Posterior cingulate gyrus (tissue), 11 donors: Measurements from ENCODE around the gene RIN3.

Experiments used
- DNase-seq, 10 donors: peaks; one replicate each; pipeline versions ENCODE4 v3.0.0 to v3.0.0-alpha.2; 2020 to 2021; ENCODE audit warnings: mixed read lengths in 3 of 10
- intact Hi-C: fragments of 100-400 bp; cut with DNase I; formaldehyde crosslinking; loops from one replicate; pipeline ENCODE4 v1.15.1; 2023

Gene RIN3

DNA sequence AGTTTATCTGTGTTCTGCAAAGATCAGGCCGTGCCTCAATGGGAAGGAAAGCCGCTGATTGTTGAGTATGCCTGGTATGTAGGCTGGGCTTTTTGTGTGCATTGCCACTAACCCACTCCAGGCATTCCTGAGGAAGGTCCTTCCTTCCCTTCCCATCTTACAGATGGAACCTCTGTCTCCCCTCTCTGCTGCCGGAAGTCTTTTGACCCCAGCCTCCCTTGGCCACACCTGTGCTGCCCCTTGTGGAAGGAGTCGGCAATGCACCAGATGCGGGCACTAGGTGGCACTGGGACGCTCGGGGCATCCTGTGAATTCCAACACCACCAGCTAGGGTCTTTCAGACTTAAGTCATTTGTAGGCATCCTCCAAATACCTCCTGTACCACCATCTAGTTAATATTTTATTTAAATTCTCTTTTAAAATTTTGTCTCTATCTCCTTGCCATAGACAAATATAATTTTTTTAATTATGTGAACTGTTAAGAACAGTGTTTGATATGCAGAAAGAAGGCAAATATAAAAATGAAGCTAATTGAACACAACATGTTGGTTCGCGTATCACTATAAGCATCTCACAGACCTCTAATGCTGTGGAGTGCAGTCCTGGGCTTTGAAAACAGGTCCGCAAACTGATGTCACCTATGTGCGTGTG lies 99.6 kb downstream of the RIN3 start:
- peak in 3 of 10 donors; percentile 32 to 80 (median 77) for DNase-seq
- intact Hi-C loops, result no loop called here

DNA sequence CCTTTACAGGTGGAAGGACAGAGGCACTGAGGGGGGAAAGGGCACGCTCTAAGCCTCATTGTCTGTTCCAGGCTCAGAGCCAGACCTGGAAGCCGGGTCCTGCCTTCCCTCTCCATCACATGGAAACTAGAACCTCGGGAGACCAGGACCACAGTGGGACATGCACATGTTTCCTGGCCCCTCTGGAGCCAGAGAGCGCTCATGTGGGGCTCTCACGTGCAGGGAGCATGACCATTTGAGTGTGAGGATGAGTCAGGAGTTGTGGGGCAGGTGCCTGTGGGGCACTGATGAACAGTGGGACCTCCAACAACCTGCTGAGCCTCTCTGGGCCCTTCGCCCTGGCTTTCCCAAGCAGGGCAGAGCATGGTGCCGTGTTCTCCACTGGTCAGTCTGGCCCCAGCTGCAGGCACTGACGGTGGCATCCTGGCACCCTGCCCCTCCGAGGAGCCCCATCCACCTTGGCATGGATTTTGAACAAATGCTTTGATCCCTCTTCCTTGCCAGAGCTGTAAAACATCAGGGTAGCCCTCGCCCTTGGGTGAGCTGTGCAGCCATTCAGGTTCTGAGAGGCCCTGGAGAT lies 100.2 kb downstream of the RIN3 start:
- intact Hi-C loops, result no loop called here
- DNase-seq, result peak in 1 of 10 donors; percentile 80

DNA sequence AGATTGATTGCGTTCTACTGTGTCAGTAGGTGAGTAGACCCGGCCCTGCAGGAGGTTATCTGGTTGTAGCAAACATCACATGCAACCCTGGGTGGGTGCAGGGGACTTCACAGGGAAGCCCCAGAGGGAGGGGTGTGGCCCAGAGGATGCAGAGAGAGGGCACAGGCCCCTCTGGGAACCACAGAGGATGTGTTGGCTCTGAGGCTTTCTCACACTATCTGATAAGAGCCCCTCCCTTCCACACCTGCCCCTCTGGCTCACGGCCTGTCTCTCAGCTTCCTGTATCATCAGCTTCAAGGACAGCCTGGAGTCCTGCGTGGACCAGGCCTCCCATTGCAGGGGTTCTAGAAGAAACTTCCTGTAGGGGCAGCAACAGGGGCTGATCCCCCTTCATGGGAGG lies 101.9 kb downstream of the RIN3 start:
- intact Hi-C loops, result no loop called here
- no peak for DNase-seq

DNA sequence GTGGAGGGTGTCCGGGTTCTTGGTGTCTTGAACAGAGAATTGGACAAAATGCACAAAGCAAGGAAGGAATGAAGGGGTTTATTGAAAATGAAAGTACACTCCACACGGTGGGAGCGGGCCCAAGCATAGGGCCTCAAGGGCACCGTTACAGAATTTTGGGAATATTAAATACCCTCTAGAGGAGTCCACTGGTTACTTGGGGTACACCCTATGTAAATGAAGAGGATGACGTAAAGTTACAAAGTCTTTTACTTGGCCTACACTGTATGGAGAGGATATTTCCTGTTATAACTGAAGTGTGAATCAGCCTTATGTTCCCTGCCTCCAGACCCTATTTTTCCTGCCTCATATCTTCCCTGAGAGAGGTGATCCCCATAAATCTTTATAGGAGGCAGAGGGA lies 102.6 kb downstream of the RIN3 start:
- no peak for DNase-seq
- intact Hi-C loops, result no loop called here

DNA sequence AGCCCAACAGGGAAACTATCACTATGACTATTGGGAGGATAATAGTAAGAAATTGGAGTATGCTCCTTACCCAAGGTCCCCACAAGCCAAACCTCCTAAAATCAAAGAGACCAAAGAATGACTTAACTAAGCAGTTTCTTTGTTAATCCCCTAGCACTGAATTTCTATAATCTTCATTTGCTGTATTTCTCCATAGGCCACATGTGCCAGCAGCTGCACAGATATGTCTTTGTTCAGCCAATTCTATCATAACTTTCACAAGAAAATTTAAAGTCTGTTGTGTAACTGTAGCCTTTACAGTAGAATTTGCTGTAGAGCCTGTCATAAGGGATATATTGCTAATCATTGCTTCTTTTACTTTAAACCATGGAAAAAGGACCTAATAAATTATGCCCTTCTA lies 104.0 kb downstream of the RIN3 start:
- no peak for DNase-seq
- intact Hi-C loops, result no loop called here

DNA sequence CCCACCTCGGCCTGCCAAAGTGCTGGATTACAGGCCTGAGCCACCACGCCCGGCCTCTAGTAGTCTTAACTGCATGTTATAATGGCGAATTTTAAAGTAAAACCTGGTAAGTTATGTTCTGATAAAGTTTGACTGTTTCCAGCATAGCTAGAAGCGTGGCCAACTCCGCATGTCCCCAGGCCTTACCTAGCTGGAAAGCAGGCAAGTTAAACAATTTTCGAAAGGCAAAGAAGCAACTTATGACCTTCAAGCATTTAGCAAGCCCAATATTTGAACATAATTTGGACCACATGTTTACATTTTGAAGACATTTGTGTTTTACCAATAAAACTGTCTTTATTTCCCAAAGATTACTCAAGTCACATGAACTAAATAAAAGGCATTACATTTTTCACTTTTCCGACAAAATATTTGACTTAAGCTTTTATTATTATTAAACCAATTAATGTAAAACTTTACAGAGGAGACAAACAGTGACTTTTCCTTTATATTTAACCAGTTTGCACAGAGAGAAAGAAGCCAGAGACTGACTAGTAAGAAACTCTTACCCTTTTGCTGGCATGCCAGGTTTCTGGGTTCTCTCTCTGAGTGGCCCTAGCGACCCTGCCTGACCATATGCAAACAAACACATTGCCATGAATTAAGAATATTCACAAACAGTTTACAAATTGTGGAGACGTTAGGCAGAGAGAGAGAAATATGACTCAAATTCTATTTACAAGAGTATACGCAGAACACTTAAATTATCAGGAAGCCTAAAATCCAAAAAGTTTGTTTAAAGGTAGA lies 106.3 kb downstream of the RIN3 start:
- intact Hi-C loops, result no loop called here
- no peak for DNase-seq

DNA sequence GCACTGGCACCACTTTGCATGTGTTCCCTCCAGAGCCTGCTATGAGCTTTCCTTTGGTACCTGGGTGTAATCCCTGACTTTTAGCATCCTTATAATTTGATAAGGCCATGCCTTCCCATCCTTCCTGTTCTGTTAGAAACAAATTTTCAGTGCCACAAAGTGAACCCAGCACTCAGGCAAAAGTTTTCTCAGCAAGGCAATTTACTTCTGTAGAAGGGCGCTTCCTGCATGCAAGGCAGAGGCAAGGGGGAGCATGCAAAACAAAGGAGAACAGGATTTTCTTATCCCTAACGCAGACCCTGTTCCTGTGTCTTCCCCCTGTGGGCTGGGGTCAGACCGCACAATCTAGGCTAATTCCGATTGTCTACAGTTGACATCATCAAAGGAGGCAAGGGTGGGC lies 108.7 kb downstream of the RIN3 start:
- intact Hi-C loops, result no loop called here
- DNase-seq, result no peak

DNA sequence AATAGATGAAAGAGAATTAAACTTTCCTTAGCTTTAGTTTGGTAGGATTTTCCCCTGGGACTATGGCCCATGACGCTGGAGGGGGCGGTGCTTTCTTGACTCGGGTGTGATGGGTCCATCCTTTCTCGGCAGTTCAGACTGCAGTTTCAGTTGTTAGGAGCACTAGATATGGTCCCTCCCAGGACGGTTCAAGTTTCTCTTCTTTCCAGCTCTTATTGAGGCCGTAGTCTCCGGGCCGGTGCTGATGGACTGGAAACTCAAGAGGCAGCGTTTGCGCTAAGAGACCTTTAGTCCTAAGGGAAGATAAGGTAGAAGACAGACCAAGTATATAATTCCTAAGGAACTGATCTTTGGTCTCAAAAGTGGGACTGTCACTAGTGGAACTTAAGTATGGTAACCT lies 111.2 kb downstream of the RIN3 start:
- no peak for DNase-seq
- intact Hi-C loops, result no loop called here

DNA sequence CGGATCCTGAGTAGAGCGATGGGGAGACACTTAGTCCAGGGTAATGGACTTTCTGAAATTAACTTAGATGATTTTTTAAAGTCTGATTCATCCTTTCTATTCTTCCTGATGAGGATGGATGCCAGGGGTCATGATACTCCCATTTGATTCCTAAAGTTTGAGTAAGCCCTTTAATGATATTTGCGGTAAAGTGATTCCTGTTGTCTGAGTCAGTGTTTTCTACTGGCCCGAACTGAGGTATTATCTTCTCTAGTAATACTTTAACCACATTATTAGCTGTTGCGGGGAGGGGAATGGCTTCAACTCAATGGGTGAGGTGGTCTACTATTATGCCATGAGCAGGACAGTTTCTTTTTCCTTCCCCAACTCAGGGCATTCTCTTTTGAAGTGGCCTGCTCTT lies 111.6 kb downstream of the RIN3 start:
- no peak for DNase-seq
- intact Hi-C loops, result no loop called here

DNA sequence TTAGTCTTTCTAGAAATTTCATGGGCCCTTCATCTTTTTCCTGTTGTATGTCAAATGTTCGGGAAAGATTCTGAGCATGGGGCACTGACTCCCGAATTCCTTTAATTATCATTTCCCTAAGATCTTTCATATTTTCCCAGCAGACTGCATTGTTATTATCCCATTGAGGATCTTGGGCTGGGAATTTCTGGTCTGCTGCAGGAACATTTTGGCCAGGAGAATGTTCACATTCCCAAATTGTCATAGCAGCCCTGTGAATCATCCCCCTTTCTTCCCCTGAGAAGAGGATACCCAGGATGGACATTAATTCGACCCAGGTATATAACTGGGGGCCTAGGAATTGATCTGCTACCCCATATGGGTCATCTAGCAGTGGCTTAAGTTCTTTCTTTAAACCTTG lies 112.5 kb downstream of the RIN3 start:
- intact Hi-C loops, result no loop called here
- DNase-seq, result no peak

DNA sequence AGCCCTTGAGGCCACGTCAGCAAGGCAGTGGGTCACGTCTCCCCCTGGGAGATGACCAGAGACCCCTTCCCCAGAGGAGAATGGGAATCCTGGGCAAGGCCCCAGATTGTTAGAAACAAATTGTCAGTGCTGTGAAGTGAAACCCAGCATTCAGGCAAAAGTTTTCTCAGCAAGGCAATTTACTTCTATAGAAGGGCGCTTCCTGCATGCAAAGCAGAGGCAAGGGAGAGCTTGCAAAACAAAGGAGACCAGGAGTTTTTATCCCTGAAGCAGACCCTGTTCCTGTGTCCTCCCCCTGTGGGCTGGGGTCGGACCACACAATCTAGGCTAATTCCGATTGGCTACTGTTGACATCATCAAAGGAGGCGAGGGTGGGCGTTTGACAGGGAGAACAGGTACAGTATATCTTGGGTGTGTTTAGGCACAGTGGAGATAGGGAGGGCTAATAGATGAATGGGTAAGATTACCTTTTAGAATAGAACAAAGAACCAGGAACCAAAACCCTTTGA lies 114.2 kb downstream of the RIN3 start:
- intact Hi-C loops, result no loop called here
- no peak for DNase-seq

DNA sequence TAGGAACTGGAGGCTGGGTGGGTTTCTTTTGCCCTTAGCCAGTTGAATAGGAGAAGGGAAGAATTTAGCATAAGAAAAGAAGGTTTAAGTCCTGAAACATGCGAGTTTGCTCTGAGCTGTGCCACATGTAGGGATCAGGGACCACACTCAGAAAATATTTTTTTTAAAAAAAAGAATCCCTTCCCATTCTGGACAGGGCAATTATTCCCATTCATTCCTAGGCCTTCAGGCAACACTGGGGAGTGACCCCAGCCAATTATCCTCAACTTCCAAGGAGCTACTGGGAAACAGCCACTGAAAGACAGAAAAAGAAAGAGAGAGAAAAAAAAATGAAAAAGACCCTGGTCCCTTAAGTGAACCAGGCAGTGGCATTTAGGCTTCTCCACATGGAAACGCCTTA lies 115.1 kb downstream of the RIN3 start:
- intact Hi-C loops, result no loop called here
- no peak for DNase-seq

DNA sequence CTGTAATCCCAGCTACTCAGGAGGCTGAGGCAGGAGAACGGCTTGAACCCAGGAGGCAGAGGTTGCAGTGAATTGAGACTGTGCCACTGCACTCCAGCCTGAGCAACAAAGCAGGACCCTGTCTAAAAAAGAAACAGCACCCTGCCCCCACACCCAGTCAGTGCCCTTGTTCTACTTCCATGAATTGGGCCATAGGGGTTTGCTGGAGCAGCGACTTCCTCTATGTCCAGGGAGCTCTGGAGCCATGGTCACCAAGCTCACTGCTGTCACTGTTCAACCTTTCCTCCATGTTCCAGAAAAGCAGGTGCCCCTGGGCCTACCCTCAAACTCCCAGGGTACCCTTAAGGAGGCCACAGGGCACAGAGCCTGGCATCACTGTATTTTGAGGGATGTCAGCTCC lies 116.8 kb downstream of the RIN3 start:
- intact Hi-C loops, result no loop called here
- no peak for DNase-seq

DNA sequence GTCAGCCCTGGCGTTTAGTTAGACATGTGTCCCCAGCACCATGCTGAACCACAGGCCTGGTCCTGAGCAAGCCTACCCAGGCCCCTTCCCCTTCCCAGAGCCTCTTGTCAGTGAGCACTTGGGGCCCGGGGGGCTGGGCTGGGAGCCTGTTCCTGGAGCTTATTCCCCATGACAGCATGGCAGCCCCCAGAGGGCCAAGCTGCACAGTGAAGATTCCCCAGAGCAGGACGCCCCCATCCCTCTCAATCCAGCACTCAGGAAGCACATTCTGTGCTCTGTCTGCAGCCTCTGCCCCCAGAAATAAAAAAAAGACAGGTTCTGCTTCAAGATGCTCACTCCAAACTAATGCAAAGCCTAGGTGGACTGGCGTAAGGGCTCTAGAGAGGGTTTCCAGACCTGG lies 117.5 kb downstream of the RIN3 start:
- intact Hi-C loops, result no loop called here
- DNase-seq, result peak in 1 of 10 donors; percentile 51

DNA sequence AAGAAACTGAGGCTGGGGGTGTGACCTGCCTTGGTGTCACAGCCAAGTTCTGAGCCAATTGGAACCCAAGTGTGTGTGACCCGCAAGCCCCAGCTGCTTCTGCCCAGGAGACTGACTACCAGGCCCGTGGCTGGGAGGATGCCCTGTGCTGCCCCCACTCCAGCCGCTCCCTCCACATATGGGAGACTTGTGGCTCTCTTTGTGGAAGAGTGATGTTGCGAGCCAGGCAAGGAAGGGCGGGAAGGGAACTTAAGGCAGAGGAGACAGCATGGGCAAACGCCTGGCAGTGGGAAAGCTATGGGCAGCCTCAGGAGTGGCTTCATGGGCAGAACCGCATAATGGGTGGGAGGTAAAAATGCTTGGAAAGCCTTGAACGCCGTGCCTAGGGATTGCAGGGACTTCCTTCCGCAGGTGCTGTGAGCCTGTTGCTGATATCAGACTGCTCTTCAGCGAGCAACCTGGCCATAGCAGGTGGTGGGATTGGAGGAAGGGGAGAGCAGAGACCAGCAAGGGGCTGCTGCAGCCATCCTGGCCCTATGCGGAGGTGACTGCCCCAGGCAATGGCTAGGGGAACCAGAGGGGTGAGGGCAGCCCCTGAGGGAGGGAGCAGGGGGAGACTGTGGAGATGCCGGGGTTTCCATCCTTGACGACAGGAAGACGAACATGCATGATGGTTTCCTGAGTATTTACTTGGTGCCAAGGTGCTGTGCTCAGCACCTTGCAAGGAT lies 119.1 kb downstream of the RIN3 start:
- intact Hi-C loops, result no loop called here
- DNase-seq, result peak in 1 of 10 donors; percentile 39

DNA sequence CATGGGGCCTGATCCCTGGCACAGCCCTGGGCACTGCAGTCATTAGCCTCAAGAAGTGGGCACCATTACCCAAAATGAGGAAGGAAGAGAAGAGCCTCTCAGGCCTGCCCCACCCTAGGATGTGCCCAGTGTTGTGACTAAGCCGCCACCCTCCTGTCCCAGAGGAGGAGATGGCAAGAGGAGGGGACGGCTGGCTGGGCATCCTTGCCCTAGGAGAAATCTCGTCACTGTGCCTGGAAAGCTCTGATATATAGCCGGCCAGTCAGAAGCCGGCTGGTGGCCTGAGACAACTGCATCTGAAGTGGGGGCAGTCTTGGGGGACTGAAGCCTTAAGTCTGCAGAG lies 119.7 kb downstream of the RIN3 start:
- intact Hi-C loops, result no loop called here
- no peak for DNase-seq

DNA sequence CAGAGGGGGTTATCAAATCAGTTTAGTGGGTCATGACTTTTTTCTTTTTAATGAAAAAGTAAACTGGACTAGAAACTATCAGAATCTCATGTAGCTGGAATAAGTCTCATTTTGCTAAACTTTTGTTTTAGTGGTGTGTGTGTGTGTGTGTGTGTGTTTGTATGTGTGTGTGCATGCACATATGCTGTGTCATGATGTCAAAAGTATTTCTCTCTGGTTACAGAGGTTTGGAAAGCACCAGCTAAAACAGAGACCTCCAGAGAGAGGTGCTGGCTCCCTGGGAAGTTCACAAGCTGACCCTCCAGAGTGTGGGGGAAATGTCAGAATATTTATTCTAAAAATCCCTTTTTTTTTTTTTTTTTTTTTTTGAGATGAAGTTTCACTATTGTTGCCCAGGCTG lies 120.1 kb downstream of the RIN3 start:
- intact Hi-C loops, result no loop called here
- DNase-seq, result no peak

DNA sequence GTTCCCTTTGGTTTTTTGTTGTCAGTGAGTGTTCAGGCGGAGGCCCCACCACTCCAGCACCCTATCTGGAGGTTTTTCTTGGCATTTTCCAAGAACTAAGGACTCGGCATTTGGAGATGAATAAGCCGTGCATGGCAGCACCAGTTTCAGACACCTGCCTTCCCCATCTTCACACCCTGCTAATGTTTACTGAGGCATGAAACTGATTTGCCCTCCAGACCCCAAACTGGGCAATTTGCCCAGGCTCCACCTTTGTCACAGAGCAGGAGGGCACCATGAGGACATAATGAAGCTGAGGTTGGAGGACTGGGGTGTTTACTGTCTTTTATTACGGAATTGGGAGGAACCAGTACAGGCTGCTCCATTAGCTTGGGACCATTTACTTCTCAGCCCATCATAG lies 121.5 kb downstream of the RIN3 start:
- intact Hi-C loops, result no loop called here
- DNase-seq, result no peak

DNA sequence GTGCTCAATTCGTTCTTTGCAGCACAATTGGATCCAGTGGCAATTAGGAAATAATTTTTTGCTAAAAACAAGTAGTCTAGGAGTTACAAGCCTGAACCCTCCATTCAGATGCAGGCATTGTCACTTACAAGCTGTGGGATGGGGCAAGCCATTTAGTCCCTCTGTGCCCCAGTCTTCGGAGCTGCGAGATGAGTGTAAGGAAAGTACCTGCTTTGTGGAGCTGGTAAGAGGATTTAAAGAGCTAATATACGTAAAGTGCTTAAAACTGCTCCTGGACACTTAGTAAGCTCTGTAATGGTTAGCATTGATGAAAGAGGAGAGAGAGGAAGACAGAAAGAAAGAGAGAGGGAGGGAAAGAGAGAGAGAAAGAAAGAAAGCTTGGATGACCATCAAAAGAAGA lies 122.3 kb downstream of the RIN3 start:
- intact Hi-C loops, result no loop called here
- DNase-seq, result no peak

DNA sequence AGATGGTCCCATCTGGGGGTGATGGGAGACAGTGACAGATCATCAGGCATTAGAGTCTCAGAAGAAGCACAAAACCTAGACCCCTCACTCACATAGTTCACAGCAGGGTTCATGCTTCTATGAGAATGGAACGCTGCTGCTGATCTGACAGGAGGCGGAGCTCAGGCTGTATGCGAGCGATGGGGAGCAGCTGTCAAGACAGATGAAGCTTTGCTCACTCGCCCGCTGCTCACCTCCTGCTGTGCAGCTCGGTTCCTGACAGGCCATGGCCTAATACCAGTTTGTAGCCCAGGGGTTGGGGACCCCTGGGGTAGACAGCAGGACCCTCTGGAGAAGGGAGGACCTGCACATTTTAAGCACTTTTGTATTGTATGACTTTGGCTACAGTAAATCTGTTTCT lies 123.6 kb downstream of the RIN3 start:
- intact Hi-C loops, result no loop called here

DNA sequence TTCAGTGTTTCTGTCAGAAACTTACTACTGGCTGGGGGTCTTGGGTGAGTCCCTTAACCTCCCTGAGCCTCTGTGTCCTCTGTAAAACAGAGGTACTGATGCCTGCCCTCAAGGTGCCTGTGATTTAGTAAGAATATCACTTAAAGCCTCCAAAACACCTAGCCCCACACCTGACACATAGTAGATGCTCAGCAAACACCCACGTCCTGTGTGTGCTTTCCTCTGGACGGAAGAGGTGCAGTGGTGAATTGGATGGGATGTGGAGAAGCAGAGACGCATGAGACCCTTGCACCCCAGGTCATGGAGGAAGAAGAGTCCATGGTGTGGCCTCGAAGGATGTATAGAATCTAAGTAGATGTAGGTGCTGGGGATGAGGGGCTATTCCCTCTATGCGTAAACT lies 124.3 kb downstream of the RIN3 start:
- DNase-seq, result no peak
- intact Hi-C loops, result no loop called here

More for the DNA sequence above, 123.6 kb downstream of the RIN3 start:
- no peak for DNase-seq
